Mammary epithelial cell (primary cell): ENCODE measurements around the gene LRIG3.

Source experiments
- CTCF ChIP-seq, 2 donors: IDR thresholded peaks in 1 of 2; conservative IDR thresholded peaks in 1 of 2; 2 replicates each; pipeline ENCODE4 v1.5.1; 2011 to 2012; ENCODE audit warnings: inconsistent platforms in 2 of 2, low read length in 2 of 2, mild to moderate bottlenecking in 2 of 2, control low read depth in 1 of 2, low read depth in 1 of 2; ENCODE audit not compliant: insufficient read depth in 1 of 2; ENCODE audit errors: extremely low read depth in 1 of 2
- EZH2 ChIP-seq: IDR thresholded peaks from 2 replicates; pipeline ENCODE4 v1.6.1; 2012; ENCODE audit warnings: low read length, inconsistent platforms, borderline replicate concordance

- no peak for TF ChIP-seq CTCF (conservative IDR thresholded peaks at IDR 0.05 in 1 of 2, IDR thresholded peaks at IDR 0.05 in 1 of 2; ENCODE audit: extremely low read depth in 1 of 2, insufficient read depth in 1 of 2, low read depth in 1 of 2, low read length in 2 of 2)
- TF ChIP-seq EZH2, result no peak
These were observed 22.0 kb upstream of the LRIG3 start for GRCh38 chr12:58942345-58942744.
